GM12878 (cell line): ENCODE measurements around the gene CRAMP1. TPM values are rescaled to one million over a fixed set of nuclear protein-coding genes. Genes with fewer than 3 reads are reported as not detected.

Source experiments
- ATAC-seq: fragments of 200-7000 bp; cut with Tn5 transposase; 3 replicates; pipeline ENCODE4 v1.9.1; 2020; ENCODE audit warnings: mild to moderate bottlenecking, moderate library complexity
- BruUV-seq: library from RNA; stranded (reverse); fragments of 400-500 nt; replicated peaks from 2 replicates; lab custom pipeline; 2021; lab: Mats Ljungman, UMichigan
- CTCF ChIA-PET: fragments of 300-600 bp; sonication (Branson Sonifier 250); formaldehyde crosslinking; extraction: SDS; loops from one replicate; lab custom pipeline; 2021; ENCODE audit warnings: inconsistent platforms; lab: Yijun Ruan, JAX
- POLR2A ChIA-PET: fragments of 350-600 bp; formaldehyde crosslinking; extraction: SDS; loops from one replicate; lab custom pipeline; 2021; ENCODE audit warnings: inconsistent platforms; lab: Charles Lee
- RAD21 ChIA-PET: fragments of 300-600 bp; sonication (Branson Sonifier 250); formaldehyde crosslinking; loops from one replicate; lab custom pipeline; 2023; ENCODE audit warnings: antibody characterized with exemption; ENCODE audit not compliant: unreplicated experiment; lab: Charles Lee
- SMC1A ChIA-PET: fragments of 300-600 bp; sonication (Branson Sonifier 250); formaldehyde crosslinking; loops from one replicate; lab custom pipeline; 2023; ENCODE audit not compliant: unreplicated experiment, uncharacterized antibody; lab: Charles Lee
- DNase-seq: peaks from one replicate; pipeline ENCODE4 v3.0.0-alpha.2; 2011; ENCODE audit warnings: low read depth, low spot score
- FAIRE-seq: peaks from 3 replicates; lab custom pipeline; 2011; peaks lifted over from hg19 to GRCh38; lab: Jason Lieb, UNC
- H2AFZ ChIP-seq: 2 replicates; pipeline ENCODE4 v1.6.0; 2011; ENCODE audit warnings: low read depth, low read length, control low read depth; ENCODE audit not compliant: control insufficient read depth
- H3K27ac ChIP-seq: 2 replicates; pipeline ENCODE4 v1.5.1; 2011; ENCODE audit warnings: control low read depth; ENCODE audit not compliant: control insufficient read depth, insufficient read depth
- H3K27me3 ChIP-seq, 2 experiments: replicated peaks in 1 of 2; 2 replicates each; pipeline versions ENCODE4 v1.6.0 to v1.6.1; 2011; ENCODE audit warnings: low read length in 1 of 2; ENCODE audit not compliant: control insufficient read depth in 2 of 2, insufficient read depth in 2 of 2
- H3K36me3 ChIP-seq, 2 experiments: 2 replicates each; pipeline ENCODE4 v1.5.1; 2011; ENCODE audit warnings: low read length in 1 of 2; ENCODE audit not compliant: control insufficient read depth in 2 of 2, insufficient read depth in 2 of 2
- H3K4me1 ChIP-seq: 2 replicates; pipeline ENCODE4 v1.6.1; 2011; ENCODE audit warnings: mild to moderate bottlenecking, low read length, moderate library complexity, mixed read lengths; ENCODE audit not compliant: control insufficient read depth, insufficient read depth
- H3K4me2 ChIP-seq: 2 replicates; pipeline ENCODE4 v1.6.0; 2011; ENCODE audit warnings: control low read depth; ENCODE audit not compliant: control insufficient read depth, insufficient read depth
- H3K4me3 ChIP-seq: fragments of 200-600 bp; sonication (generic); 2 replicates; pipeline ENCODE4 v1.5.1; 2016
- H3K79me2 ChIP-seq: 2 replicates; pipeline ENCODE4 v1.6.0; 2011; ENCODE audit warnings: low read length; ENCODE audit not compliant: control insufficient read depth, insufficient read depth
- H3K9ac ChIP-seq: 2 replicates; pipeline ENCODE4 v1.8.0; 2011; ENCODE audit warnings: low read length, control low read depth, mixed read lengths; ENCODE audit not compliant: control insufficient read depth, insufficient read depth
- H3K9me3 ChIP-seq: replicated peaks from 3 replicates; pipeline ENCODE4 v1.5.1; 2011; ENCODE audit warnings: mild to moderate bottlenecking, low read length; ENCODE audit not compliant: control insufficient read depth, insufficient read depth
- H4K20me1 ChIP-seq: 2 replicates; pipeline ENCODE4 v1.6.0; 2011; ENCODE audit not compliant: control insufficient read depth, insufficient read depth
- ASH2L ChIP-seq: fragments of 300-600, 200-600 bp; sonication (generic); IDR thresholded peaks from 2 replicates; pipeline ENCODE4 v1.6.1; 2017; ENCODE audit warnings: low read depth, mild to moderate bottlenecking, borderline replicate concordance
- BACH1 ChIP-seq: fragments of 450-650 bp; IDR thresholded peaks from 2 replicates; pipeline ENCODE4 v1.6.1; 2017; ENCODE audit warnings: mild to moderate bottlenecking, borderline replicate concordance
- CEBPB ChIP-seq, 2 experiments: fragments of 150-350 bp in 1 of 2; IDR thresholded peaks; 2 replicates each; pipeline ENCODE4 v1.6.1; 2012 to 2014; ENCODE audit warnings: low read depth in 2 of 2, low read length in 2 of 2, borderline replicate concordance in 1 of 2, inconsistent platforms in 1 of 2
- CREB1 ChIP-seq: IDR thresholded peaks from 2 replicates; pipeline ENCODE4 v1.6.1; 2012; ENCODE audit warnings: low read depth, mild to moderate bottlenecking, inconsistent platforms
- FOXK2 ChIP-seq: fragments of 450-650 bp; IDR thresholded peaks from 2 replicates; pipeline ENCODE4 v1.6.1; 2017; ENCODE audit warnings: mild to moderate bottlenecking, moderate library complexity
- MXI1 ChIP-seq: fragments of 150-350 bp; IDR thresholded peaks from 2 replicates; pipeline ENCODE4 v1.6.1; 2011; ENCODE audit warnings: low read depth, mild to moderate bottlenecking, inconsistent platforms, low read length, improper control_type of control experiment
- ZBTB4 ChIP-seq: fragments of 450-650 bp; formaldehyde crosslinking; IDR thresholded peaks from 2 replicates; pipeline ENCODE4 v1.4.0; 2022; ENCODE audit warnings: mild to moderate bottlenecking, moderate library complexity
- ZNF217 ChIP-seq: fragments of 450-650 bp; IDR thresholded peaks from 2 replicates; pipeline ENCODE4 v1.6.1; 2017; ENCODE audit warnings: antibody characterized with exemption, mild to moderate bottlenecking
- WGBS: methylation state at CpG from one replicate; pipeline ENCODE4 v1.1.6; 2016; ENCODE audit warnings: low lambda C conversion rate; ENCODE audit not compliant: insufficient replicate concordance, insufficient coverage; ENCODE audit errors: missing lambda C conversion rate; 5-methylcytosine and 5-hydroxymethylcytosine counted together
- in situ Hi-C: fragments of 300-500 bp; cut with MboI; formaldehyde crosslinking; loops from 9 replicates; pipeline ENCODE4 v1.14.3; 2018; ENCODE audit warnings: mixed read lengths
- intact Hi-C: fragments of 100-400 bp; cut with micrococcal nuclease; formaldehyde crosslinking; loops from one replicate; pipeline ENCODE4 v1.14.2; 2022; ENCODE audit not compliant: unreplicated experiment
- polyA plus RNA-seq, 11 experiments: library from polyadenylated mRNA; depleted of rRNA in 4 of 11; unstranded in 6 of 11; stranded (reverse) in 5 of 11; fragments of >200 nt; fragmentation: Nextera tagmentation in 4 of 11; fragmentation: Illumina TruSeq in 1 of 11; extraction: Ambion mirVana in 4 of 11; extraction: Trizol in 1 of 11; gene quantifications; 1 replicate in 1 of 11; 2 replicates in 10 of 11; pipeline versions ENCODE4 v1.2.1 to v1.2.3, GENCODE V29; 2011 to 2016; ENCODE audit warnings: inconsistent platforms in 2 of 11, missing spikeins in 2 of 11, low read depth in 1 of 11
- total RNA-seq, 4 experiments: library from RNA; depleted of rRNA in 3 of 4; stranded (reverse); fragments of >200 nt in 3 of 4; fragmentation: Illumina TruSeq in 1 of 4; extraction: Trizol in 1 of 4; gene quantifications; 2 replicates each; pipeline versions ENCODE4 v1.2.1 to v1.2.3, GENCODE V29; 2013 to 2021

Gene CRAMP1
- total and polyA plus RNA-seq, 10 of the 15 experiments (the other 5 are each of a cell fraction or from before 2014, with no cell fraction given) = 0.37 to 9.8 (median 3.9) TPM

- ChIA-PET SMC1A (no interaction called here), RAD21 (no interaction called here), CTCF (no interaction called here), POLR2A (no interaction called here)
- Histone ChIP-seq H3K4me2 (no peak overlapping the region), H3K27ac (no peak overlapping the region), H3K9me3 (no peaks in the 10 kb centered on the region), H3K27me3 (no peaks in the 10 kb centered on the region), H3K9ac (no peak overlapping the region), H2AFZ (no peak overlapping the region), H3K36me3 (no peaks in the 10 kb centered on the region), H3K79me2 (no peaks in the 10 kb centered on the region), H3K4me3 (no peak overlapping the region), H3K4me1 (no peaks in the 10 kb centered on the region), H4K20me1 (no peaks in the 10 kb centered on the region)
- no peak for DNase-seq
- no peak for ATAC-seq
- FAIRE-seq = no peak
- no peak for TF ChIP-seq ZBTB4 (CRISPR knock-in tag)
- TF ChIP-seq ASH2L = no peak
- TF ChIP-seq ZNF217 = no peak
- no peak for TF ChIP-seq BACH1
- no peak for TF ChIP-seq CREB1
- TF ChIP-seq CEBPB (IDR thresholded peaks at IDR 0.05; ENCODE audit: borderline replicate concordance in 1 of 2, low read depth in 2 of 2, low read length in 2 of 2) = no peak
- no peak for TF ChIP-seq FOXK2
- no peak for TF ChIP-seq MXI1
- in situ Hi-C loops (no loop called here), intact Hi-C loops (no loop called here)
- WGBS = 72% methylated on average over 7 of the region's 7 CpGs
- no TSS peak for BruUV-seq
Observed at GRCh38 chr16:1571012-1571671, 41.0 kb upstream of the CRAMP1 start.
